GM12891 (cell line): ENCODE data around the gene SHCBP1L. TPM values are rescaled to one million over a fixed set of nuclear protein-coding genes. Genes with fewer than 3 reads are reported as not detected.

Experiments
- DNase-seq: peaks from one replicate; pipeline ENCODE4 v3.0.0; 2011; ENCODE audit warnings: low spot score; ENCODE audit not compliant: insufficient read length
- FAIRE-seq: peaks from 2 replicates; lab custom pipeline; 2011; peaks lifted over from hg19 to GRCh38; lab: Jason Lieb, UNC
- PAX5 ChIP-seq: IDR thresholded peaks from 2 replicates; pipeline ENCODE4 v1.6.1; 2011; ENCODE audit warnings: low read length, moderate library complexity, mild to moderate bottlenecking; ENCODE audit not compliant: insufficient read depth, severe bottlenecking
- POLR2A ChIP-seq: IDR thresholded peaks from 2 replicates; pipeline ENCODE4 v1.6.1; 2011; ENCODE audit warnings: low read depth, low read length, control low read depth
- POLR2AphosphoS5 ChIP-seq: IDR thresholded peaks from 2 replicates; pipeline ENCODE4 v1.6.1; 2011; ENCODE audit warnings: low read depth, low read length, control low read depth
- POU2F2 ChIP-seq: IDR thresholded peaks from 2 replicates; pipeline ENCODE4 v1.6.1; 2011; ENCODE audit warnings: low read depth, mild to moderate bottlenecking, control low read depth, low read length, moderate library complexity
- SPI1 ChIP-seq: IDR thresholded peaks from 2 replicates; pipeline ENCODE4 v1.6.1; 2011; ENCODE audit warnings: low read depth, low read length, control low read depth
- TAF1 ChIP-seq: IDR thresholded peaks from 2 replicates; pipeline ENCODE4 v1.6.1; 2011; ENCODE audit warnings: low read depth, low read length, control low read depth
- polyA plus RNA-seq: library from polyadenylated mRNA; unstranded; fragments of >200 nt; gene quantifications from one replicate; pipeline ENCODE4 v1.2.1, GENCODE V29; 2012; ENCODE audit warnings: low read depth, missing spikeins, inconsistent platforms; ENCODE audit not compliant: missing spikeins

SHCBP1L gene
- polyA plus RNA-seq, result not detected

DNA sequence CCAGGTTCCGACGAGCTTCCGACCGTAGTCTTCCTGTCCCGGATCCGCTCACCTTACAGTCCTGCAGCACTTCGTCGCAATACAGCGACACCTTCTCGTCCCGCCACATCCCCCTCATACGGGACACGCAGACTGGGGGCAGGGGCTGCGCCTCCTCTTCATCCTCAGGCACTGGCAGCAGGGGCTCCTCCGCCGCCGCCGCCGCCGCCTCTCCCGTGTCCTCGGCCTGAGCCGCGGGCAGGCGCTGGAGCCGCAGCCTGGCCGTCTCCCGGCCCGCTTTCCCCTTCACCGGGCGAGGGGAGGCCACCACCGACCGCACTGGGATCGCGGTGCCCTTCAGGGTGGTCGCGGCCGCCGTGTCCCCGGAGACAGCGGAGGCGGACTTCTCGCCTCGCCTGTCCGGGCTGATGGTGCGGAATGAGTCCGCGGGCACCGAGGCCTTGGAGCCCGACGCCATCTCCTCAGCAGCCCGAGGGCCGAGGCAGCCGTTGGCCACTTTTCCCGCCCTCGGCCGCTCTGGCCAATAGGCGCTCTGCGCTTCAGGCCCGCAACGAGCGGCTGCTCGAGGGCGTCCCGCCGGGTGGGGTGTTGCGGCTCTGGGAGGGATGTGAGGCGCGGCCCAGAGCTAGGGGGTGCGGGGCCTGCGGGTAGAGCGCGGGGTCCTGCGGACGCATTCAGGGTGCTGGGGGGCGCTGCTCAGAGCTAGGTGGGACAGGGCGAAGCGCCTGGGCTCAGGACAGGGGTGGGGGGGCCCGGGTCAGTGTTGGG, at the start of gene SHCBP1L:
SHCBP1L (minus strand) TSS at position 490 of the 768 bp plus-strand sequence; CDS start at position 457, 33 bp downstream.
- FAIRE-seq, result no peak
- no peak for DNase-seq
- TF ChIP-seq POLR2A (no peak), POLR2AphosphoS5 (no peak), PAX5 (no peak), POU2F2 (no peak), SPI1 (no peak), TAF1 (no peak)

DNA sequence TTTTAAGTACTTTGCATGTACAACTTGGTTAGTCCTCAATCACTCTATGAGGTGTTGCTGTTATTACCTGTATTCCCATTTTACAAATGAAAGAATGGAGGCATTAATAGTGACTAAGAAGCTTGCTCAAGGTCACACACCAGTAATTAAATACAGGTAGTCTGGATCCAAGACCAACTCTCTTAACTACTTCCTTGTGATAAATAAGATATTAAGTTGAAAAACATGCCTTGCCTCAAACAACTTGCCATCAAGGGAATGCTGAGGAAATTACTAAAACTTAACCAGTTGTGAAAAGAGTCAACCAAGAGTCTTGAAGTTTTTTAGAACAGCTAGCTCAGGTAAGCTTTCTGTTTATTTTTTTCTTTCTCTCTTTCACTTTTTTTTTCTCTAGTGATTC, 49.3 kb upstream of the SHCBP1L start:
- no peak for TF ChIP-seq SPI1
- TF ChIP-seq TAF1, result no peak
- FAIRE-seq (no peak), DNase-seq (no peak)

DNA sequence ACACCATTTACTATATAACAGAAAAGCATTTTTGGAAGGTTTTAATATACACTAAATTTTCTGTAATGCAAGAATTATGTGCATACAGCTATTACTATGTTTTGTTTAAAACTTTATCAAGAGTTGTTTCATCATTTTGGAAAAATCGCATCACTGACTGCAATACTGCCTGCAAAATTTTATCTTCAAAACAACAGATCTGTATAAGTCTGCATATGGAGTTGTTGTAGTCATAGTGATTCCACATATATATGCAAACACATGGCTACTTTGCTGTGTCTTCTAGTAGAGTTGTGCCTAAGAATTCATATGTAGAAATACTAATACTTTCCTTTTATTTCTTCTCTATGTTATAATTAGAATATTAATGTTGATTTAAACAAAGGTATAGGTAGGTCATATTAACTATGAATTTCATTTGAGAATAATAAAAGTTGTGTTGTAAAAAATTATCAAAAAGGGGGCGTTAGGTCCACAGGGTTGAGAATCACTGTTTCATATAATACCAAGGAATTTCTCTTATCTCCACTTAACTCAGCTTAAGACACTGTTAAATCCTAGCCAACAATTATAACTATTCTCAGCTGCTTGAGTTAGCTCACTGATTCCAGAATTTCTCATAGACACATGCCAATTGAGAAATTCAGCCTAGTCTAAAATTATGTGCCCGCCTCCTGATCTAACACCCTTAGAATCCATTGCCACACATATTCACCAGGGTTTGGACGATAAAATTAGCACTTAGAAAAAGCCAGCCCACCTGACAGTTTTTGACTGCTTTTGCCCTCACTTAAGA, 47.4 kb upstream of the SHCBP1L start:
- FAIRE-seq (no peak), DNase-seq (no peak)
- TF ChIP-seq PAX5 (no peak), POLR2A (no peak), POLR2AphosphoS5 (no peak), SPI1 (no peak), POU2F2 (no peak), TAF1 (no peak)

DNA sequence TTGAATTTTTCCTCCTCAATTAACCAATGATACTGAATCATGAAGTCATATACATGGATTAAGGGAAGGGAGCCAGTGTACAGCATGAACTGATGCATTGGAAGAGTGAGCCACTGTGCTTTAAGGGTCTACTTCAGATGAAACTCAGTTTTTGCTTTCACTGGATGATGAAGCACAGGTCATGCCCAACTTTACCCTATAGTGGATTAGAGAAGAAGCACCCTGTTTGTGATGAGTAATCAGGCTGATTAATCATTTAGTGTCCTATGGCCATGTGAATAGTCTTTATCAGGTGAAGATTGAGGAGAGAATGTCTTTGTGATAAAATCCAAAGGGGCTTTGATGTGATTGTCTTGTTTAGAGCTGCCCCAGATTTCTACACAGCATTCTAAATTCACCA, 45.5 kb upstream of the SHCBP1L start:
- TF ChIP-seq POLR2A, result no peak
- no peak for TF ChIP-seq POLR2AphosphoS5
- TF ChIP-seq POU2F2, result no peak
- no peak for TF ChIP-seq PAX5
- TF ChIP-seq TAF1, result no peak
- DNase-seq (no peak), FAIRE-seq (no peak)

DNA sequence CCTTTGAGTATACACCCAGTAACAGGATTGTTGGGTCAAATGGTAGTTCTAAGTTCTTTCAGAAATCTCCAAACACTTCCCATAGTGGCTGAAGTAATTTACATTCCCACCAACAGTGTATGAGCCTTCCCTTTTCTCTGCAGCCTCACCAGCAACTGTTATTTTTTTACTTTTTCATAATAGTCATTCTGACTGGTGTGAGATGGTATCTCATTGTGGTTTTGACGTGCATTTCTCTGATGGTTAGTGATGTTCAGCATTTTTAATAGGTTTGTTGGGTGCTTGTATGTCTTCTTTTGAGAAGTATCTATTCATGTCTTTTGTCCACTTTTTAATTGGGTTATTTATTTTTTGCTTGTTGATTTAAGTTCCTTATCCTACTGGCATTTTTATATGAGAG, 43.9 kb upstream of the SHCBP1L start:
- FAIRE-seq (no peak), DNase-seq (no peak)
- TF ChIP-seq POU2F2 (no peak), POLR2AphosphoS5 (no peak), SPI1 (no peak), TAF1 (no peak), PAX5 (no peak), POLR2A (no peak)

DNA sequence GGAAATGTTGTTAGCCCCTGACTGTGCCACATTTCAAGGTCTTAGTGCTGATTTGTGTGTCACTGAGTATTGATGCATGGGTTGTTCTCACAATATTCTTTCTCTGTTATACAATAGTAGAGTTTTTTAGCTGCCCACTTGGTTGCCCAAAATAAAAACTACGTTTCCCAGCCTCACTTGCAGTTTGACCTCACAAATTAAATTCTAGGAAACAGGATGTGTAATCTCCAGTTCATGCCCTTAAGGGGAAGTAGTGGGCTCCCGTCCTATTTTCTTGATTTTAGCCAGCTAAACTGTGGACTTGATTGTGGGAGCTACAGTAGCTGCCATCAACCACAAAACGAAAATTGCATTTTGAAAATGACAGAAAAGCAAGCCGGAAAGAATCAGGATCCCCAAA, 42.9 kb upstream of the SHCBP1L start:
- TF ChIP-seq TAF1 (no peak), PAX5 (no peak), POU2F2 (no peak), POLR2A (no peak), POLR2AphosphoS5 (no peak), SPI1 (no peak)
- FAIRE-seq, result no peak
- no peak for DNase-seq

DNA sequence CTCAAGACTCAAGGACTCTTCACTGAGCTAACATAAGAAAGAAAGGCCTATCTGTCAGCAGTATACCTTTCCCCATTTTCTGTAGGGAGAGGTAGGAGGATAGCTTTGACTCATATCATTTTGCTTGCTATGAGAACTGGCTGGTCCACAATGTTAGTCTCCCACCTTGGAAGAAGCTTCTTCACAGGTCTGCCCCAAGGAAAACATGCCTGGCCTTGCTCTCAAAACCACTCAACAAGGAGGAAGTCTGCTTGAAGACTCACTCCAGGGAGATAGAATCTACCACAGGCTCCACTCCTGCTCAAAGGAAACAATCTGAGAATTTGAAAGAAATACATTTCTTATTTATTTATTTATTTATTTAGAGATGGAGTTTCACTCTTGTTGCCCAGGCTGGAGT, 40.8 kb upstream of the SHCBP1L start:
- DNase-seq (no peak), FAIRE-seq (no peak)
- TF ChIP-seq POLR2A, result no peak
- TF ChIP-seq PAX5, result no peak
- TF ChIP-seq POLR2AphosphoS5, result no peak
- no peak for TF ChIP-seq TAF1
- TF ChIP-seq POU2F2, result no peak
- no peak for TF ChIP-seq SPI1

DNA sequence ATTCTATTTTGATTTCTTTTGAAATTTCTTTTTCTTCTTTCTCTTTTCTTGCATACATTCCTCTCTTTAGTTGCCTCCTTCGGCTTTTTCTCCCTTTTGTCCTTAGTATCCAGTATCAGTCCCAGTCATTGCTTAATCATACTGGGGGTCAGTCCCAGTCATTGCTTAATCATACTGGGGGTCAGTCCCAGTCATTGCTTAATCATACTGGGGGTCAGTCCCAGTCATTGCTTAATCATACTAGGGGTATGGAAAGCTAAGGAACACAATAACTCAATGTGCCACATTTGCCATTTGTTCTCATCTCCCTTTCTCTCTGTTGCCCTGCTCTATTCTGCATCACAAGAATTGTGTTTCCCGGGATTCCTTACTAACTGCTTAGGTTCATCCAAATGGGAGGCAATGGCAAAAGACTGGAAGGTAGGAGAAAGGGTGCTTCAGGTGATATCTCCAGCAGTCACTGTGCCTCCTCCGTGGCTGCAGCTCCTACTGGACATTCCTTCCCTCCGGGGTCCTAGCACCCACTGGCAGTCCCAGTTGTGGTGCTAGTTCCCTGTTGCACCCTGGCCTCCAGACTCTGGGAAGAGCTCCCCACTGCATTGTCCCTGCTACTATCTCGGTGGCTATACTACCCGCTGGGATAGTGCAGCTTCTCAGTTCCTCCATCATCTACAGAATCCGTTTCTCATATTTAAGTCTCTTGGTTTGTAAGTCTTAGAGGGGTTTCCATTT, 37.6 kb upstream of the SHCBP1L start:
- FAIRE-seq, result no peak
- DNase-seq, result no peak
- TF ChIP-seq PAX5 (no peak), SPI1 (no peak), POU2F2 (no peak), POLR2A (no peak), TAF1 (no peak), POLR2AphosphoS5 (no peak)

DNA sequence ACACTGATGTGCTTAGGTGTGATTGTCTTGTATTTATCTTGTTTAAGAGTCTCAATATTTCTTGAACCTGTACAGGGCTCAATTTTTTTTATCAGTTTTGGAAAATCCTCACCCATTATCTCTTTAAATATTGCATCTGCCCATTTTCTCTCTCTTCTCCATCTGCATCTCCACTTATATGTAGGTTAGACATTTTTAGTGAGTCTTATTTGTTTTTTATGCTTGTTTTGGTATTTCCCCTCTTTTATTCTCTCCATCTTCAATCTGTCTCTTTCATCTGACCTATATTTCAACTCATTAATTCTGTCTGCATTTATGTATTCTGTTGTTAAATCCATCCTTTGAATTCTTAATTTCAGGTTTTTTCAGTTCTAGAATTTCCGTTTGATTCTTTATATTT, 32.9 kb upstream of the SHCBP1L start:
- FAIRE-seq, result no peak
- TF ChIP-seq POLR2AphosphoS5 (no peak), POLR2A (no peak), TAF1 (no peak), POU2F2 (no peak), PAX5 (no peak)
- DNase-seq, result no peak
